Colonic mucosa (tissue), 4 donors: ENCODE data around the gene C6orf141. TPM values are rescaled to one million over a fixed set of nuclear protein-coding genes. Genes with fewer than 3 reads are reported as not detected.

Experiments used
- DNase-seq: peaks from one replicate; pipeline ENCODE4 v3.0.0-alpha.2; 2020
- H3K27ac ChIP-seq: fragments of 200-600 bp; one replicate; pipeline ENCODE4 v1.8.0; 2021
- H3K27me3 ChIP-seq: fragments of 200-600 bp; one replicate; pipeline ENCODE4 v1.8.0; 2021
- H3K36me3 ChIP-seq: fragments of 200-600 bp; one replicate; pipeline ENCODE4 v1.8.0; 2021
- H3K4me1 ChIP-seq: fragments of 200-600 bp; one replicate; pipeline ENCODE4 v1.8.0; 2021; ENCODE audit warnings: mild to moderate bottlenecking
- H3K4me3 ChIP-seq: fragments of 200-600 bp; one replicate; pipeline ENCODE4 v1.8.0; 2021
- H3K9ac ChIP-seq, 2 donors: one replicate each; pipeline ENCODE4 v1.7.0; 2013; ENCODE audit warnings: control low read depth in 2 of 2, low read depth in 2 of 2, low read length in 2 of 2
- H3K9me3 ChIP-seq: fragments of 200-600 bp; one replicate; pipeline ENCODE4 v1.8.0; 2021
- intact Hi-C: fragments of 100-400 bp; cut with DNase I; formaldehyde crosslinking; loops from one replicate; pipeline ENCODE4 v1.14.1; 2022
- total RNA-seq, 2 donors: library from RNA; stranded (reverse); fragmentation: NEBNext Ultra II Directional in 1 of 2; extraction: Animal tissue kit (Norgen Biotek cat#: 25700) in 1 of 2; gene quantifications; one replicate each; pipeline ENCODE4 v1.2.1, GENCODE V29; 2021
- TF ChIP-seq, protein P1 (sequence below): fragments of 200-600 bp; IDR thresholded peaks from one replicate; pipeline ENCODE4 v1.8.0; 2022; ENCODE audit warnings: antibody characterized with exemption, mild to moderate bottlenecking
- donor health status: healthy.
- donor health status: DM: no; HTN: no; CAD: no.
- donor health status: DM: no; HTN: no; CAD: no.

Gene C6orf141
- total RNA-seq, 2 donors from 2014 or later = 10.4 to 11.2 TPM

- H3K9me3 ChIP-seq = no peaks in the 10 kb centered on the region
- TF ChIP-seq, protein P1, sequence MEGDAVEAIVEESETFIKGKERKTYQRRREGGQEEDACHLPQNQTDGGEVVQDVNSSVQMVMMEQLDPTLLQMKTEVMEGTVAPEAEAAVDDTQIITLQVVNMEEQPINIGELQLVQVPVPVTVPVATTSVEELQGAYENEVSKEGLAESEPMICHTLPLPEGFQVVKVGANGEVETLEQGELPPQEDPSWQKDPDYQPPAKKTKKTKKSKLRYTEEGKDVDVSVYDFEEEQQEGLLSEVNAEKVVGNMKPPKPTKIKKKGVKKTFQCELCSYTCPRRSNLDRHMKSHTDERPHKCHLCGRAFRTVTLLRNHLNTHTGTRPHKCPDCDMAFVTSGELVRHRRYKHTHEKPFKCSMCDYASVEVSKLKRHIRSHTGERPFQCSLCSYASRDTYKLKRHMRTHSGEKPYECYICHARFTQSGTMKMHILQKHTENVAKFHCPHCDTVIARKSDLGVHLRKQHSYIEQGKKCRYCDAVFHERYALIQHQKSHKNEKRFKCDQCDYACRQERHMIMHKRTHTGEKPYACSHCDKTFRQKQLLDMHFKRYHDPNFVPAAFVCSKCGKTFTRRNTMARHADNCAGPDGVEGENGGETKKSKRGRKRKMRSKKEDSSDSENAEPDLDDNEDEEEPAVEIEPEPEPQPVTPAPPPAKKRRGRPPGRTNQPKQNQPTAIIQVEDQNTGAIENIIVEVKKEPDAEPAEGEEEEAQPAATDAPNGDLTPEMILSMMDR = no peak
- no peak overlapping the region for H3K9ac ChIP-seq
- intact Hi-C loops = no loop called here
- no peak overlapping the region for H3K4me3 ChIP-seq
- DNase-seq = no peak
- no peaks in the 10 kb centered on the region for H3K36me3 ChIP-seq
- H3K27me3 ChIP-seq = no peaks in the 10 kb centered on the region
- no peak overlapping the region for H3K27ac ChIP-seq
- no peaks in the 10 kb centered on the region for H3K4me1 ChIP-seq
These were observed 35.6 kb upstream of the C6orf141 start for GRCh38 chr6:49514571-49515484.

DNA sequence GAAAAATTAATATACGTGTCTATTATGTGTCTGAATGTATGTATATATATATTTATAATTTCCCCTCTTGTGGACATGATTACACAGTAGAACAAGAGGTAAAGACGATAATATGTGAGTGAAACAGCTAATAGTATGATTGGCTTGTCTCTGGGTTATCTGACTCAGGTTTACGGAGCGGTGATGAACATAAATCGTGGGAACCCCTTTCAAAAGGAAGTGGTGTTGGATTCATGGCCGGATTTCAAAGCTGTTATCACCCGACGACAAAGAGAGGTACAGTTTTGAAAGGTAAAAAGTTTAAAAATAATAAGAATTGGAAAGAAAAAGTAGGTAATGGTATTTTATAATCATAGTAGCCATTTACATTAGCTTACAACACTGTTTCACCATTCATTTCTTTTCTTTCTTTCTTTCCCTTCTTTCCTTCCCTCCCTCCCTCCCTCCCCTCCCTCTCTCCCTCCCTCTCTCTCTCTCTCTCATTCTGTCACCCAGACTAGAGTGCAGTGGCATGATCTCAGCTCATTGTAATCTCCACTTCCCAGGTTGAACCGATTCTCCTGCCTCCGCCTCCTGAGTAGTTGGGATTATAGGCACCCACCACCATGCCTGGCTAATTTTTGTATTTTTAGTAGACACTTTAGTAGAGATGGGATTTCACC is 34.9 kb upstream of the C6orf141 start:
- intact Hi-C loops = no loop called here
- Histone ChIP-seq H3K9me3 (no peaks in the 10 kb centered on the region), H3K9ac (no peak overlapping the region), H3K4me1 (no peaks in the 10 kb centered on the region), H3K36me3 (no peaks in the 10 kb centered on the region), H3K27ac (no peak overlapping the region), H3K4me3 (no peak overlapping the region), H3K27me3 (no peaks in the 10 kb centered on the region)
- DNase-seq = no peak
- TF ChIP-seq, protein P1 = no peak

DNA sequence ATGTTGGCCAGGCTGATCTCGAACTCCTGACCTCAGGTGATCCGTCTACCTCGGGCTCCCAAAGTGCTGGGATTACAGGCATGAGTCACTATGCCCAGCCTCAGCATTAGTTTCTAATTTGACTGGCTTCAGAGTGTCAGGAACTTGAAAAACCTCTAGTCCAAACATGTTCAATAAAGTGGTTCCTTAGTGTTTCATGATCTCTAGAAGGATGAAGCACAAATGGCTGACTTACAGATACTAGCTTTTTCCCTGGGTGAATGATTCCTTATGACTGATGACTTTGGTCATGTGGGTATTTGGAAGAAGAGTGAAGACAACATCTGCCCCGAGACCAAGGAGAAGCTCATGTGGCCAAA is 34.3 kb upstream of the C6orf141 start:
- no peaks in the 10 kb centered on the region for H3K4me1 ChIP-seq
- DNase-seq = no peak
- no peaks in the 10 kb centered on the region for H3K9me3 ChIP-seq
- no peaks in the 10 kb centered on the region for H3K36me3 ChIP-seq
- H3K27ac ChIP-seq = no peak overlapping the region
- H3K9ac ChIP-seq = no peak overlapping the region
- H3K27me3 ChIP-seq = no peaks in the 10 kb centered on the region
- H3K4me3 ChIP-seq = no peak overlapping the region
- intact Hi-C loops = no loop called here
- TF ChIP-seq, protein P1 = no peak

DNA sequence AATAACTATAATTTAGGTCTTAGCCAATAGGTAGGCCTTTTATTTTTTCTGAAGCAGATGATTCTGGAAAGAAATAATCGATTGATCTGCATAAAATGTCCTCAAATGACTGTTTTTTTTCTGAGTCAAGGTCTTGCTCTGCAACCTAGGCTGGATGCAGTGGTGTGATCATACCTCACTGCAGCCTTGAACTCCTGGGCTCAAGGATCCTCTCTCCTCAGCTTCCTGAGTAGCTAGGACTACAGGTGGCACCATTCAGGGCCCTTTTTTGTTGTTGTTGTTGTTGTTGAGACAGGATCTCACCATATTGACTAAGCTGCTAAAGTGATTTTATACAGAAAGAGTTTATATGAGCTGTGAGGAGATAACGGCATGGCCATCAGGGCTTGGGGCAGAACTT is 32.5 kb upstream of the C6orf141 start:
- DNase-seq = no peak
- H3K27me3 ChIP-seq = no peaks in the 10 kb centered on the region
- no peaks in the 10 kb centered on the region for H3K36me3 ChIP-seq
- H3K4me1 ChIP-seq = no peaks in the 10 kb centered on the region
- intact Hi-C loops = no loop called here
- H3K27ac ChIP-seq = no peak overlapping the region
- H3K9ac ChIP-seq = no peak overlapping the region
- TF ChIP-seq, protein P1 = no peak
- no peaks in the 10 kb centered on the region for H3K9me3 ChIP-seq
- H3K4me3 ChIP-seq = no peak overlapping the region

GRCh38 chr6:49519660-49520059 is 30.8 kb upstream of the C6orf141 start:
- Histone ChIP-seq H3K9ac (no peak overlapping the region), H3K36me3 (no peaks in the 10 kb centered on the region), H3K4me1 (peaks cover 5% of the 10 kb centered on the region), H3K27ac (no peak overlapping the region), H3K27me3 (no peaks in the 10 kb centered on the region), H3K4me3 (no peak overlapping the region), H3K9me3 (no peaks in the 10 kb centered on the region)
- no peak for DNase-seq
- TF ChIP-seq, protein P1 = no peak
- intact Hi-C loops = no loop called here
